Body of pancreas (tissue), 4 donors: ENCODE results near the gene BMP3.

Experiments
- POLR2A ChIP-seq, 3 donors: fragments of 450-650 bp; IDR thresholded peaks; one replicate each; pipeline ENCODE4 v1.6.1; 2016; ENCODE audit warnings: antibody characterized with exemption in 3 of 3, mild to moderate bottlenecking in 2 of 3
- TF ChIP-seq, protein P1 (sequence below), 7 experiments: fragments of 450-650 bp in 4 of 7; fragments of 200-600 bp in 3 of 7; sonication (generic) in 3 of 7; IDR thresholded peaks; one replicate each; pipeline ENCODE4 v1.5.1; 2016 to 2019; ENCODE audit warnings: antibody characterized with exemption in 7 of 7

DNA sequence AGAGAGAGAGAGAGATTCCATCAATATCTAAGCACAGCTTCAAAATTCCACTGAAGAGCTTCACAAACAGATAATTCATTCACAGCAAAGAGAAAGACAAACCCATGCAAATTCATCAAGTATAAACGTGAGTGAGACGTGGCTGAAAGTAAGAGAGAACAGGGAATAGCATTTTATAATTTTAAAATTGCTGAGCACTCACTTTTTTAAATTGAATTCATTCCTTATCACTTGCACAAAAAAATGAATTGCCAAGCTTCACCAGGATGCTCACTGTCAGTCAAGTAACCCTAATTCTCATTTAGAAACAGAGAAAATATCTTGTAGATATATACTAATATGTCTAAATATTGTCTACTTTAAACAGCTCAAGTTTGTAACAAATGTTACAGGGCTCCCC lies 40.5 kb downstream of the BMP3 start:
- no peak for TF ChIP-seq POLR2A (IDR thresholded peaks at IDR 0.05)
- TF ChIP-seq, protein P1, sequence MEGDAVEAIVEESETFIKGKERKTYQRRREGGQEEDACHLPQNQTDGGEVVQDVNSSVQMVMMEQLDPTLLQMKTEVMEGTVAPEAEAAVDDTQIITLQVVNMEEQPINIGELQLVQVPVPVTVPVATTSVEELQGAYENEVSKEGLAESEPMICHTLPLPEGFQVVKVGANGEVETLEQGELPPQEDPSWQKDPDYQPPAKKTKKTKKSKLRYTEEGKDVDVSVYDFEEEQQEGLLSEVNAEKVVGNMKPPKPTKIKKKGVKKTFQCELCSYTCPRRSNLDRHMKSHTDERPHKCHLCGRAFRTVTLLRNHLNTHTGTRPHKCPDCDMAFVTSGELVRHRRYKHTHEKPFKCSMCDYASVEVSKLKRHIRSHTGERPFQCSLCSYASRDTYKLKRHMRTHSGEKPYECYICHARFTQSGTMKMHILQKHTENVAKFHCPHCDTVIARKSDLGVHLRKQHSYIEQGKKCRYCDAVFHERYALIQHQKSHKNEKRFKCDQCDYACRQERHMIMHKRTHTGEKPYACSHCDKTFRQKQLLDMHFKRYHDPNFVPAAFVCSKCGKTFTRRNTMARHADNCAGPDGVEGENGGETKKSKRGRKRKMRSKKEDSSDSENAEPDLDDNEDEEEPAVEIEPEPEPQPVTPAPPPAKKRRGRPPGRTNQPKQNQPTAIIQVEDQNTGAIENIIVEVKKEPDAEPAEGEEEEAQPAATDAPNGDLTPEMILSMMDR (IDR thresholded peaks at IDR 0.05), result no peak
